GM23338 (cell line): ENCODE results near the gene ATP10D.

Source experiments
- CREB1 ChIP-seq: fragments of 250-450 bp; sonication (Bioruptor Pico); IDR thresholded peaks from 2 replicates; pipeline ENCODE4 v1.5.0; 2020; ENCODE audit warnings: low read depth, mild to moderate bottlenecking, moderate library complexity
- EZH2 ChIP-seq: fragments of 200-600 bp; sonication (generic); IDR thresholded peaks from one replicate; pipeline ENCODE4 v1.8.0; 2017; ENCODE audit warnings: antibody characterized with exemption, mild to moderate bottlenecking, low read depth; ENCODE audit not compliant: unreplicated experiment
- EZH2phosphoT487 ChIP-seq: fragments of 200-600 bp; sonication (generic); IDR thresholded peaks from one replicate; pipeline ENCODE4 v1.8.1; 2018; ENCODE audit warnings: antibody characterized with exemption; ENCODE audit not compliant: unreplicated experiment
- JUNB ChIP-seq: IDR thresholded peaks from one replicate; pipeline ENCODE4 v1.6.1; 2016; ENCODE audit warnings: antibody characterized with exemption; ENCODE audit not compliant: unreplicated experiment
- NANOG ChIP-seq: IDR thresholded peaks from 2 replicates; pipeline ENCODE4 v1.6.1; 2016; ENCODE audit warnings: antibody characterized with exemption, borderline replicate concordance
- POLR2AphosphoS5 ChIP-seq: IDR thresholded peaks from 2 replicates; pipeline ENCODE4 v1.6.1; 2016; ENCODE audit warnings: antibody characterized with exemption, low read depth
- STAT1 ChIP-seq: IDR thresholded peaks from one replicate; pipeline ENCODE4 v1.6.1; 2016; ENCODE audit warnings: antibody characterized with exemption; ENCODE audit not compliant: unreplicated experiment
- ZNF331 ChIP-seq: fragments of 250-450 bp; sonication (Bioruptor Pico); IDR thresholded peaks from 2 replicates; pipeline ENCODE4 v1.5.0; 2020; ENCODE audit warnings: low read depth, mild to moderate bottlenecking, moderate library complexity
- TF ChIP-seq, protein P1 (sequence below), 2 experiments: fragments of 200-600 bp in 1 of 2; sonication (generic) in 1 of 2; conservative IDR thresholded peaks; 2 replicates each; pipeline versions ENCODE4 v1.5.1 to v1.6.1; 2016 to 2017; ENCODE audit warnings: antibody characterized with exemption in 2 of 2, low read depth in 2 of 2, mild to moderate bottlenecking in 2 of 2, moderate library complexity in 1 of 2
- TF ChIP-seq, protein P2 (sequence below): IDR thresholded peaks from one replicate; pipeline ENCODE4 v1.6.1; 2018; ENCODE audit warnings: antibody characterized with exemption; ENCODE audit not compliant: unreplicated experiment
- TF ChIP-seq, protein P3 (sequence below): IDR thresholded peaks from 2 replicates; pipeline ENCODE4 v1.6.1; 2016; ENCODE audit warnings: antibody characterized with exemption

DNA sequence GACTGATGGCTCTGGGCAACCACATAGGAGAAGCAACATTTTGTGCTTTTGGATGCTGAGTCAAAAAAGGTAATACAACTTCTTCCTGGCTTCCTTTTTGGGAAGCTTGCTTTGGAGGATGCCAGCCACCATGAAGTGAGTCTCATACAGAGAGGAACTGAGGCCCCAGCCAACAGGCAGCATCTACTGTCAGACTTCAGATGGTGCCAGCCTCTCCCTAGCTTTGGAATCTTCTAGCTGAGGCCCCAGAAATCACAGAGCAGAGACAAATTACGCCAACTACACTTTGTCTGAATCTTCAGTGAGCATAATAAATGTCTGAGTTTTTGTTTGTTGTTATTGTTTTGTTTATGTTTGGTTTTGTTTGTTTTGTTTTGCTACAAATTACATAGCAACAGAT is 136.1 kb downstream of the ATP10D start:
- TF ChIP-seq EZH2 (no peak), EZH2phosphoT487 (no peak), CREB1 (CRISPR knock-in tag) (no peak), POLR2AphosphoS5 (no peak), NANOG (no peak), STAT1 (no peak), JUNB (no peak), ZNF331 (CRISPR knock-in tag) (no peak)
- TF ChIP-seq, protein P1, sequence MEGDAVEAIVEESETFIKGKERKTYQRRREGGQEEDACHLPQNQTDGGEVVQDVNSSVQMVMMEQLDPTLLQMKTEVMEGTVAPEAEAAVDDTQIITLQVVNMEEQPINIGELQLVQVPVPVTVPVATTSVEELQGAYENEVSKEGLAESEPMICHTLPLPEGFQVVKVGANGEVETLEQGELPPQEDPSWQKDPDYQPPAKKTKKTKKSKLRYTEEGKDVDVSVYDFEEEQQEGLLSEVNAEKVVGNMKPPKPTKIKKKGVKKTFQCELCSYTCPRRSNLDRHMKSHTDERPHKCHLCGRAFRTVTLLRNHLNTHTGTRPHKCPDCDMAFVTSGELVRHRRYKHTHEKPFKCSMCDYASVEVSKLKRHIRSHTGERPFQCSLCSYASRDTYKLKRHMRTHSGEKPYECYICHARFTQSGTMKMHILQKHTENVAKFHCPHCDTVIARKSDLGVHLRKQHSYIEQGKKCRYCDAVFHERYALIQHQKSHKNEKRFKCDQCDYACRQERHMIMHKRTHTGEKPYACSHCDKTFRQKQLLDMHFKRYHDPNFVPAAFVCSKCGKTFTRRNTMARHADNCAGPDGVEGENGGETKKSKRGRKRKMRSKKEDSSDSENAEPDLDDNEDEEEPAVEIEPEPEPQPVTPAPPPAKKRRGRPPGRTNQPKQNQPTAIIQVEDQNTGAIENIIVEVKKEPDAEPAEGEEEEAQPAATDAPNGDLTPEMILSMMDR (conservative IDR thresholded peaks at IDR 0.05; ENCODE audit: low read depth in 2 of 2) = no peak
- TF ChIP-seq, protein P2, sequence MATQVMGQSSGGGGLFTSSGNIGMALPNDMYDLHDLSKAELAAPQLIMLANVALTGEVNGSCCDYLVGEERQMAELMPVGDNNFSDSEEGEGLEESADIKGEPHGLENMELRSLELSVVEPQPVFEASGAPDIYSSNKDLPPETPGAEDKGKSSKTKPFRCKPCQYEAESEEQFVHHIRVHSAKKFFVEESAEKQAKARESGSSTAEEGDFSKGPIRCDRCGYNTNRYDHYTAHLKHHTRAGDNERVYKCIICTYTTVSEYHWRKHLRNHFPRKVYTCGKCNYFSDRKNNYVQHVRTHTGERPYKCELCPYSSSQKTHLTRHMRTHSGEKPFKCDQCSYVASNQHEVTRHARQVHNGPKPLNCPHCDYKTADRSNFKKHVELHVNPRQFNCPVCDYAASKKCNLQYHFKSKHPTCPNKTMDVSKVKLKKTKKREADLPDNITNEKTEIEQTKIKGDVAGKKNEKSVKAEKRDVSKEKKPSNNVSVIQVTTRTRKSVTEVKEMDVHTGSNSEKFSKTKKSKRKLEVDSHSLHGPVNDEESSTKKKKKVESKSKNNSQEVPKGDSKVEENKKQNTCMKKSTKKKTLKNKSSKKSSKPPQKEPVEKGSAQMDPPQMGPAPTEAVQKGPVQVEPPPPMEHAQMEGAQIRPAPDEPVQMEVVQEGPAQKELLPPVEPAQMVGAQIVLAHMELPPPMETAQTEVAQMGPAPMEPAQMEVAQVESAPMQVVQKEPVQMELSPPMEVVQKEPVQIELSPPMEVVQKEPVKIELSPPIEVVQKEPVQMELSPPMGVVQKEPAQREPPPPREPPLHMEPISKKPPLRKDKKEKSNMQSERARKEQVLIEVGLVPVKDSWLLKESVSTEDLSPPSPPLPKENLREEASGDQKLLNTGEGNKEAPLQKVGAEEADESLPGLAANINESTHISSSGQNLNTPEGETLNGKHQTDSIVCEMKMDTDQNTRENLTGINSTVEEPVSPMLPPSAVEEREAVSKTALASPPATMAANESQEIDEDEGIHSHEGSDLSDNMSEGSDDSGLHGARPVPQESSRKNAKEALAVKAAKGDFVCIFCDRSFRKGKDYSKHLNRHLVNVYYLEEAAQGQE = no peak
- TF ChIP-seq, protein P3, sequence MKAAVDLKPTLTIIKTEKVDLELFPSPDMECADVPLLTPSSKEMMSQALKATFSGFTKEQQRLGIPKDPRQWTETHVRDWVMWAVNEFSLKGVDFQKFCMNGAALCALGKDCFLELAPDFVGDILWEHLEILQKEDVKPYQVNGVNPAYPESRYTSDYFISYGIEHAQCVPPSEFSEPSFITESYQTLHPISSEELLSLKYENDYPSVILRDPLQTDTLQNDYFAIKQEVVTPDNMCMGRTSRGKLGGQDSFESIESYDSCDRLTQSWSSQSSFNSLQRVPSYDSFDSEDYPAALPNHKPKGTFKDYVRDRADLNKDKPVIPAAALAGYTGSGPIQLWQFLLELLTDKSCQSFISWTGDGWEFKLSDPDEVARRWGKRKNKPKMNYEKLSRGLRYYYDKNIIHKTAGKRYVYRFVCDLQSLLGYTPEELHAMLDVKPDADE = no peak
